ENCODE data around the gene INS. TPM values are rescaled to one million over a fixed set of nuclear protein-coding genes. Genes with fewer than 3 reads are reported as not detected.

The INS gene
- total and polyA plus RNA-seq, 4 donors: 1.2 to 3.3 TPM; not detected in 2

- H3K9ac ChIP-seq (ENCODE audit: insufficient read depth in 1 of 2, low read length in 2 of 2): no peak overlapping the region
- H3K27ac ChIP-seq (ENCODE audit: low read depth in 1 of 2, low read length in 1 of 2): no peak overlapping the region
- no peaks in the 10 kb centered on the region for H3K36me3 ChIP-seq (ENCODE audit: control insufficient read depth in 4 of 4, insufficient read depth in 4 of 4, low read length in 4 of 4)
- TF ChIP-seq CTCF (IDR thresholded peaks at IDR 0.05; ENCODE audit: control extremely low read depth, extremely low read depth): no peak
- peaks cover 0 to 7% (median 3%) of the 10 kb centered on the region in 5 donors for H3K4me1 ChIP-seq (ENCODE audit: control insufficient read depth in 5 of 5, insufficient read depth in 5 of 5, low read length in 5 of 5)
- DNase-seq (no peak), ATAC-seq (ENCODE audit: insufficient read depth, low FRiP score) (no peak)
- H3K27me3 ChIP-seq (ENCODE audit: control insufficient read depth in 3 of 3, insufficient read depth in 3 of 3, low read length in 2 of 3): peaks cover 26 to 41% (median 30%) of the 10 kb centered on the region in 3 donors
- no peak overlapping the region for H3K4me3 ChIP-seq
- 54 to 60% methylated on average over 5 of the region's 5 CpGs for WGBS, 2 donors
- no peaks in the 10 kb centered on the region for H3K9me3 ChIP-seq (ENCODE audit: control insufficient read depth in 4 of 4, insufficient read depth in 3 of 4, low read length in 3 of 4)
These were observed 12.4 kb downstream of the INS start for GRCh38 chr11:2148595-2148994.

- WGBS, 2 donors: 39 to 45% methylated on average over 11 of the region's 11 CpGs
These were observed 13.6 kb downstream of the INS start for GRCh38 chr11:2147391-2147790.

GRCh38 chr11:2146051-2146450, 15.0 kb downstream of the INS start:
- H3K4me1 ChIP-seq (ENCODE audit: control insufficient read depth in 5 of 5, insufficient read depth in 5 of 5, low read length in 5 of 5): peaks cover 0 to 6% (median 0%) of the 10 kb centered on the region in 5 donors
- no peaks in the 10 kb centered on the region for H3K9me3 ChIP-seq (ENCODE audit: control insufficient read depth in 4 of 4, insufficient read depth in 3 of 4, low read length in 3 of 4)
- TF ChIP-seq CTCF (IDR thresholded peaks at IDR 0.05; ENCODE audit: control extremely low read depth, extremely low read depth): no peak
- no peak for ATAC-seq (ENCODE audit: insufficient read depth, low FRiP score)
- peaks cover 34 to 66% (median 51%) of the 10 kb centered on the region in 3 donors for H3K27me3 ChIP-seq (ENCODE audit: control insufficient read depth in 3 of 3, insufficient read depth in 3 of 3, low read length in 2 of 3)
- H3K9ac ChIP-seq (ENCODE audit: insufficient read depth in 1 of 2, low read length in 2 of 2): no peak overlapping the region
- WGBS, 2 donors: 39 to 45% methylated on average over 19 of the region's 19 CpGs
- H3K27ac ChIP-seq (ENCODE audit: low read depth in 1 of 2, low read length in 1 of 2): no peak overlapping the region
- H3K36me3 ChIP-seq (ENCODE audit: control insufficient read depth in 4 of 4, insufficient read depth in 4 of 4, low read length in 4 of 4): no peaks in the 10 kb centered on the region
- no peak for DNase-seq
- H3K4me3 ChIP-seq: no peak overlapping the region

More at GRCh38 chr11:2147391-2147790, 13.6 kb downstream of the INS start:
- H3K4me1 ChIP-seq (ENCODE audit: control insufficient read depth in 5 of 5, insufficient read depth in 5 of 5, low read length in 5 of 5): peaks cover 0 to 7% (median 3%) of the 10 kb centered on the region in 5 donors
- H3K9ac ChIP-seq (ENCODE audit: insufficient read depth in 1 of 2, low read length in 2 of 2): no peak overlapping the region
- no peak for TF ChIP-seq CTCF (IDR thresholded peaks at IDR 0.05; ENCODE audit: control extremely low read depth, extremely low read depth)
- no peaks in the 10 kb centered on the region for H3K9me3 ChIP-seq (ENCODE audit: control insufficient read depth in 4 of 4, insufficient read depth in 3 of 4, low read length in 3 of 4)
- no peak overlapping the region for H3K4me3 ChIP-seq
- H3K27me3 ChIP-seq (ENCODE audit: control insufficient read depth in 3 of 3, insufficient read depth in 3 of 3, low read length in 2 of 3): peaks cover 32 to 52% (median 40%) of the 10 kb centered on the region in 3 donors
- H3K27ac ChIP-seq (ENCODE audit: low read depth in 1 of 2, low read length in 1 of 2): no peak overlapping the region
- no peak for ATAC-seq (ENCODE audit: insufficient read depth, low FRiP score)
- no peaks in the 10 kb centered on the region for H3K36me3 ChIP-seq (ENCODE audit: control insufficient read depth in 4 of 4, insufficient read depth in 4 of 4, low read length in 4 of 4)
- no peak for DNase-seq

Measured in lung (tissue), 12 donors.